ENCODE results near the gene GAK.

Gene GAK

DNA sequence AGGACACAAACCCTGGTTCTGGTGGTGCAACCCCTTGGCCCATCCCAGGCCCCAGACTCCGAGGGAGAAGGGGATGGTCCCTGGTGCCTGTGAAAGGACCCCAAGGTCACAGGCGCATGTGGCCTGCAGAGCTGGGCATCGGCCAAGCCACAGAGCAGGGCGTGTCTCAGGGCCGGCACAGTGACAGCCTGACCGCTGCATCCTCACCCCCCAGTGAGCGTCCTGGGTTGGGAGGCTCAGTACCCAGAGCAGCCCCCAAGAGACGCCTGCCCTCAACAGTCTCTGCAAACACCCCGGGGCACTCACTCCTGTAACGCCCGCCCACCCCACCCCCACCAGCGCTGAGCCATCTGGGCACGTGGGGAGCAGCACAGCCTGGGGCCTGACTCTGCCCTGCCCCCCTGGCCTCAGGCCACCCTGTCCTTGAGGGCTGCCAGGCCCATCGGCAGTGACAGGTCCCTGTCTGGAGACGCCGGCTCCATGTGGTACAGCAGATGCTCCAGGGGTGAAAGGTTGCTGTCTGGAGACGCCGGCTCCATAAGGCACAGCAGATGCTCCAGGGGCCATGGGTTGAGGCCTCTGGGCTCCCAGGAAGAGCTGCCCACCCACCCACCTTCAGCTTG is 81.7 kb downstream of the GAK start:
- no peak for FAIRE-seq
- DNase-seq (ENCODE audit: insufficient read length, low spot score) = no peak
- TF ChIP-seq CTCF (IDR thresholded peaks at IDR 0.05; ENCODE audit: insufficient read depth, missing control alignments) = no peak

- TF ChIP-seq CTCF (IDR thresholded peaks at IDR 0.05; ENCODE audit: insufficient read depth, missing control alignments) = no peak
- FAIRE-seq (no peak), DNase-seq (ENCODE audit: insufficient read length, low spot score) (no peak)
Measured at GRCh38 chr4:849478-850175, 82.5 kb downstream of the GAK start.

DNA sequence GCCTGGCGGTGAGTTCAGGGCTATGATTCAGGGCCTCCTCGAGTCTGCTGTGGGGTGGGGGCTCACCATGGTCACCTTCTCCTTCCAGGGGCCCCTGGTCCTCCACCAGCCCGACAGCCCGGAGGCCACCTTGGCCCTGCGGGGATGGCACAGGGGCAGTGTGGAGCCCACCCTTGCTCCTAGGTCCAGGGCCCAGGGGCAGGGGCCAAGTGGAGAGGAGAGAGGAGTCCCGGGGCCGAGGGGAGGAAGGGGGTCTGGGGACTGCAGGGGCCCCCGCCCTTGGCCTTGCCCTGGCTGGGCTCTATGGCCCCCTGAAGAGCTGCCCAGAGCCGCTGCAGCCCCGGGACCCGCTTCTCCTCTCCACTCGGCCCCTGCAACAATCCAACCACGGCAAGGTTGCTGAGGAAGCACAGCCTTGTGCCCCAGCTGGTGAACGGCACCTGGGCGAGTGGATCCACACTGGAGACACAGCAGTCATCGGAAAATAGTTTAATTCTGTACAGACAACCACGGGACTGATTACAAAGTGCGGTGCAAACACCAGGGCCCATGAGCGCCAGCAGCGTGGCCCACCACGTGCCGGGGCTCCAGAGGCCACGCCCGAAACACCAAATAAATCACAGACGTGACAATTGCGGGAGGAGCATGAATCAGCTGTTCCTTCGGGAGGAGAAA is 83.2 kb downstream of the GAK start:
- FAIRE-seq (no peak), DNase-seq (ENCODE audit: insufficient read length, low spot score) (no peak)
- TF ChIP-seq CTCF (IDR thresholded peaks at IDR 0.05; ENCODE audit: insufficient read depth, missing control alignments) = no peak

DNA sequence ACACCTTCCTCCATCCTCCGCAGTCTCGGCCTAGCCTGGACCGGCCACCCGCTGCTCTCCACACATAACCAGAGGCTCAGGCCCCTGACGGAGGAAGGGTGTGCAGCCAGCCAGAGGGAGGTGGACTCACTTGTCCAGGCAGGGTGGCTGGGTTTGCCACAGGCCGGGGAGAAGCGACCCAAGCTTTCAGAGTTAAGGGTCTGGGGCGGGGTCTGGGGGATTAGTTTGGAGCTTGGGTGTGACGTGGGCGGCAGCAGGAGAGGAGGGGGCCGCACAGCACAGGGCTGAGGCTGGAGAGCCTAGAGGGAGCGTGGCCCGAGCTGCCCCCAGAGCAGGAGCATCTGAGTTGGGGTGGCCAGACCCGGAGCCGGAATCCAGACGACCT is 83.8 kb downstream of the GAK start:
- FAIRE-seq (no peak), DNase-seq (ENCODE audit: insufficient read length, low spot score) (no peak)
- no peak for TF ChIP-seq CTCF (IDR thresholded peaks at IDR 0.05; ENCODE audit: insufficient read depth, missing control alignments)

GRCh38 chr4:845836-846251 is 86.3 kb downstream of the GAK start:
- no peak for DNase-seq (ENCODE audit: insufficient read length, low spot score)
- TF ChIP-seq CTCF (IDR thresholded peaks at IDR 0.05; ENCODE audit: insufficient read depth, missing control alignments) = no peak

DNA sequence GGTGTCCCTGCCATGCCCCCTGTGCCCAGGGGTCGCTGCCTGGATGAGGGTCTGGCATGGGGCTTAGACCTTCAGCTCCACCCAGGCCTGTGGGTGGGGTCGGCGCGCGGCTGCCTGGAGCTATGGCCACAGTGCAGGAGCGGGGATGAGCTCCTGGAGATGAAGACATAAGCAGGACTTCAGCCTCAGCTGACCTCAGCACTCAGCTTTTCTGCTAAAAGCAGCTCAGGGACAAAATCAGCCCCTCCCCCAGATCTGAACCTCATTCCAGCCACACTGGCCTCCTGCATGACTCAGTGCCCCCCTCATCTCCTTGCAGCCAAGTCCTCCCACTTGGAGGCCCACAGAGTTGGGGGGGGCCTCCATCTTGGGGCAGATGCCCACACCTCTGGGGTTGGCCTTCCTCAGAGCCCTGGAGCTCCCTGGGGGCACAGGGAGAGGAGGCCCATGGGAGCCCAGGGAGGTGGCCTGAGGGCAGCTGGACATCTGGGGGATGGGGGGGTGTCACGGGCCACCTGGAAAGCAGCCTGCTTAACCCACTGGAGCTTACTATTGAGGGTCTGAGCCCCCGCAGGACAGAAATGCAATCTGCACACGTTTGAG is 86.8 kb downstream of the GAK start:
- no peak for TF ChIP-seq CTCF (IDR thresholded peaks at IDR 0.05; ENCODE audit: insufficient read depth, missing control alignments)
- DNase-seq (ENCODE audit: insufficient read length, low spot score) (no peak), FAIRE-seq (no peak)

More at GRCh38 chr4:845836-846251, 86.3 kb downstream of the GAK start:
- FAIRE-seq = no peak

Measured in D721Med (cell line).